Hair follicular keratinocyte (primary cell): ENCODE data around the gene KPNA5. TPM values are rescaled to one million over a fixed set of nuclear protein-coding genes. Genes with fewer than 3 reads are reported as not detected.

ENCODE experiments used
- total RNA-seq: library from RNA; depleted of rRNA; stranded (reverse); fragments of >200 nt; gene quantifications from 2 replicates; pipeline ENCODE4 v1.2.3, GENCODE V29; 2015

Gene KPNA5
- total RNA-seq = 0.62 and 1.1 TPM in 2 replicates

DNA sequence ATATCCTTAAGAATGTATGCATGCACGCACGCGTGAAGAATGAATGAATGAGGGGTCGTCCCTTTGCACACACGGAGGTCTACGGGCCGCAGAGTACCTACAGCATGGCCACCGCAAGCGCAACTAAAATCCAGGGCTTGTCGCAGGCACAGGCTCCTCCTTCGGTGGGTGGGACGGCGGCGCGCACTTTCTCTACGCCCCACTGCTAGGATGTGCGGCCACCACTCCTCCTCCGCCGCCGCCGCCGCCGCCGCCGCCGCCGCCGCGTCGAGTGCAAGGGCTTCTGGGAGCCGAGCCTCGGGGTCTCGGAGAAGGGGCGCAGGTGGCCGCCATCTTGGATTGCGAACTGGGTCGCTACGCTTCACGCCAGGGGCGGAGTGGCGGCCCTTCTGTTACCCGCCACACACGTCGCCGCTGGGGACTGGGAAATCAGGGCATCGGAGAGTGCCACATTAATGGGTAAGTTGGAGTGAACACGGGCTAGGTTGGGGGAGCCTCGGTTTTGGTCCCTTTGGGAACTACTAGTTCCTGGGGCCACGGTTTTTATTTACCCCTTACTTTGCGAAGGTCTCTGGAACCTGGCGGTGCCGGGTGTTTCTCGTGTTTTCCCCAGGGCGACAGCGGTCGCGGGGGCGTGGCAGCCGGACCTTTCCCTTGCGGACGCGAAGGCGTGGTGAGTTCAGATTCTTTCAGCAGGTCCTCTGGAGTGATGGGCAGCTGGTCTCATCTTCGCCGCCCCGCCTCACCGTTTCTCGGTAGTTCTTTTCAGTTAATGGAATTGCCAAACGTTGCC lies at the start of gene KPNA5:
Gene KPNA5, plus strand, starts transcription at position 332 of the 793 bp plus-strand sequence. Its CDS starts 124 bp downstream, at position 456.

DNA sequence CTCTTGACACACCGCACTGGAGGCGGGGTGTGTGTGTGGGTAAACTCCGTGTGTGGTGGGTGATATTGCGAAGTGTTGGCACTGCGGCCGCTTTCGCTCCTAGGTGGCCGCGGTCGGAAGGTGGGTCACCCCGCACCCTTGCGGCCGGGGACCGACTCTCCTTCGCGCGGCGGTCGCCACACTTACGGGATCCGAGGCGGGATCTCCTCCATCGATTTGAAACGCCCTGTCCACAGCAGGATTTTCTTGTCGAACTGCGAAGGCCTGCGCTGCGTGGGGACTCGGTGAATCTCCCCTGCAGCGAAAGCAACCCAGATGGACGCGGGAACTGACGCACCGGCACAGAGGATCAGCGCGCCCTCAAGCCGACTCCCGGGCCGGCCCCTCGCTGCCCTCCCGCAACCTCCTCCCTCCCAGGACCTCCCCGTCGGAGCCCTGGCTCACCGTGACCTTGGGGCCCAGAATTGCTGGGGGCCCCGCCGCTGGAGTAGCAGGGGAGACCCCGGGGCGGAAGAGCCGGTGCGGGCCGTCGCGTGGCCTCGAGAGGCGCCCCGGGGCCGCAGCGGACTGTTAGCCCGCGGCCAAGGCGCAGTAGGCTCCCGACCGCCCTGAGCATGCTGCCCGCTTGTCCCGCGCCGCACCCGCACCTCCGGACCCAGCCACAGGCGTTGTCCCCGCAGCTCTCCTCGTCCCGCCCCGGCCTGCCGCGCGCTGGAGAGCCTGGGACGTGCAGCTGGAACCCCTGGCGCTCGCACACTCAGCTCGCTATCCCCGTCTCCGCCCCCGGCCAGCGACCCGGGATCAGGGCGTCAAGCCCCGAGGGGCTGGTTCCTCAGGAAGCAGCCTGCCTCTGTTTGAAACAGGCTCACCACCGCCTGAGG lies 84.2 kb downstream of the KPNA5 start, which contains the start of gene FAM162B:
Gene FAM162B, minus strand, starts transcription at position 759 of the 881 bp plus-strand sequence. Its CDS starts 143 bp downstream, at position 616.

Other genes starting within 250 kb of the KPNA5 start
- 0.39 and 2.5 TPM in 2 replicates for gene CALHM6, start 219.8 kb upstream of the KPNA5 start, total RNA-seq
- 0.04 TPM in 1 of 2 replicates, not detected in the other for gene CALHM5, start 169.6 kb upstream of the KPNA5 start, total RNA-seq
- 0.70 TPM in 1 of 2 replicates, not detected in the other for gene TRAPPC3L, start 135.5 kb upstream of the KPNA5 start, total RNA-seq
- not detected in 2 replicates for gene CALHM4, start 127.5 kb upstream of the KPNA5 start, total RNA-seq
- 40.0 and 44.8 TPM in 2 replicates for gene RWDD1, start 109.7 kb upstream of the KPNA5 start, total RNA-seq
- gene RSPH4A, start 64.7 kb upstream of the KPNA5 start, total RNA-seq = 0.16 TPM in 1 of 2 replicates, not detected in the other
- 6.4 and 9.6 TPM in 2 replicates for gene ZUP1, start 12.4 kb upstream of the KPNA5 start, total RNA-seq
- 0.08 TPM in 1 of 2 replicates, not detected in the other for gene FAM162B, start 84.5 kb downstream of the KPNA5 start, total RNA-seq
- not detected in 2 replicates for gene GPRC6A, start 147.9 kb downstream of the KPNA5 start, total RNA-seq
- gene RFX6, start 196.0 kb downstream of the KPNA5 start, total RNA-seq = not detected in 2 replicates